ENCODE measurements around the gene CTDSPL. TPM values are rescaled to one million over a fixed set of nuclear protein-coding genes. Genes with fewer than 3 reads are reported as not detected.

The CTDSPL gene
- total RNA-seq, 1 experiment from 2014 or later, result 81.9 TPM

DNA sequence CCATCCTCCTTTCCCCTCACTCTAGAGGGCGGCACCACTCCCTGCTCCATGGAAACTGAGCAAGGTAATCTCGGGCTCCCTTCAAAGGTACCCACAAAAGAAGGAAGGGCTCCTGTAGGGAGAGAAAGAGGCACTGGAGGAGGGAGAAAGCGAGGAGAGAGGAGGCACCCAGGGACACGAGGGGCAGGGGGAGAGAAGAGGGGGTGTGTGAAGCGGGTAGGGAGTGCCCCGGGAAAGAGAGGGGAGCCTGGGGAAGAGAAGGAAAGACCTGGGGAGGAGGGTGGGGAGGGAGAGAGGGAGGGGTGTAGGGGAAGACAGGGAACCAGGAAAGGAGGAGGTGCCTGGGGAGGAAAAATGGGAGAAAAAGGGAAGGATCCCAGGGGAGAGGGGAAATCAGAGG is 129.4 kb downstream of the CTDSPL start:
- Mint-ChIP-seq H3K4me1 (ENCODE audit: low read depth, unreplicated experiment) (peaks cover 72% of the 10 kb centered on the region), H3K27me3 (ENCODE audit: unreplicated experiment) (no peaks in the 10 kb centered on the region), H3K9me3 (ENCODE audit: low read depth, unreplicated experiment) (no peaks in the 10 kb centered on the region), H3K27ac (ENCODE audit: unreplicated experiment) (peak overlapping the region; percentile 85), H3K36me3 (ENCODE audit: insufficient read depth, unreplicated experiment) (peaks cover 59% of the 10 kb centered on the region), H3K4me3 (ENCODE audit: low read depth, unreplicated experiment) (peak overlapping the region; percentile 87)
- no peak for TF ChIP-seq CTCF (IDR thresholded peaks at IDR 0.05; ENCODE audit: unreplicated experiment)
- DNase-seq, result no peak
- intact Hi-C loops (cut with micrococcal nuclease; ENCODE audit: unreplicated experiment), result no loop called here
- CTCF ChIA-PET, result interaction anchor here (0.5 to 1.8 kb wide), 6 partner anchors 10 to 505 kb away, joined by 3 to 12 read pairs (median 3); partner anchors contain the start of gene EXOG
- BruUV-seq (replicated peaks), result no TSS peak

GRCh38 chr3:37991823-37992222 is 130.1 kb downstream of the CTDSPL start:
- intact Hi-C loops (cut with micrococcal nuclease; ENCODE audit: unreplicated experiment), result no loop called here
- CTCF ChIA-PET, result interaction anchor here (1.2 to 1.8 kb wide), 2 partner anchors 12 to 17 kb away, joined by 4 to 7 read pairs; no protein-coding TSS in a partner anchor
- DNase-seq, result no peak
- no peaks in the 10 kb centered on the region for H3K27me3 Mint-ChIP-seq (ENCODE audit: unreplicated experiment)
- H3K27ac Mint-ChIP-seq (ENCODE audit: unreplicated experiment), result peak overlapping the region; percentile 85
- H3K9me3 Mint-ChIP-seq (ENCODE audit: low read depth, unreplicated experiment), result no peaks in the 10 kb centered on the region
- H3K4me3 Mint-ChIP-seq (ENCODE audit: low read depth, unreplicated experiment), result peak overlapping the region; percentile 87
- no peak for TF ChIP-seq CTCF (IDR thresholded peaks at IDR 0.05; ENCODE audit: unreplicated experiment)
- BruUV-seq (replicated peaks), result no TSS peak
- H3K4me1 Mint-ChIP-seq (ENCODE audit: low read depth, unreplicated experiment), result peaks cover 79% of the 10 kb centered on the region
- H3K36me3 Mint-ChIP-seq (ENCODE audit: insufficient read depth, unreplicated experiment), result peaks cover 60% of the 10 kb centered on the region

- peaks cover 80% of the 10 kb centered on the region for H3K4me1 Mint-ChIP-seq (ENCODE audit: low read depth, unreplicated experiment)
- intact Hi-C loops (cut with micrococcal nuclease; ENCODE audit: unreplicated experiment), result no loop called here
- DNase-seq, result peak; percentile 77
- CTCF ChIA-PET, result interaction anchor here (1.2 kb wide), 1 partner anchor 18 kb away, joined by 7 read pairs; no protein-coding TSS in a partner anchor
- TF ChIP-seq CTCF (IDR thresholded peaks at IDR 0.05; ENCODE audit: unreplicated experiment), result no peak
- H3K27me3 Mint-ChIP-seq (ENCODE audit: unreplicated experiment), result no peaks in the 10 kb centered on the region
- H3K4me3 Mint-ChIP-seq (ENCODE audit: low read depth, unreplicated experiment), result peak overlapping the region; percentile 87
- peaks cover 59% of the 10 kb centered on the region for H3K36me3 Mint-ChIP-seq (ENCODE audit: insufficient read depth, unreplicated experiment)
- TSS peak; percentile 97 for BruUV-seq (replicated peaks)
- H3K27ac Mint-ChIP-seq (ENCODE audit: unreplicated experiment), result peak overlapping the region; percentile 85
- H3K9me3 Mint-ChIP-seq (ENCODE audit: low read depth, unreplicated experiment), result no peaks in the 10 kb centered on the region
These were observed 130.8 kb downstream of the CTDSPL start for GRCh38 chr3:37992271-37993066.

DNA sequence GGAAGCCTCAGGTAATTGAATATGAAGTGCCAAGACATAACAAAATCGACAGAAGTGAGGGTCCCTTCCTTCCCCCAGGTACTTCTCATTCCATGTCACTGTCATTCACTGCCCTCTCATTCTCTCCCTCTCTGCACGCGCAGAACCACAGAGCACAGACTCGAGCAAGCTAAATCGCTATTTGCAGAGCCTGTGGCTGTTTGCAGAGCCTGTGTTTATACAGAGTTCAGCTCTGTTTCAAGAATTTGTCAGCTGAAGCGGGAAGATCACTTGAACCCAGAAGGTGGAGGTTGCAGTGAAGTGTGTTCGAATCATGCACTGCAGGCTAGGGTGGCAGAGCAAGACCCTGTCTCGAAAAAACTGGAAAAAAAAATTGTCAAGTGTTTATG is 131.4 kb downstream of the CTDSPL start:
- Mint-ChIP-seq H3K36me3 (ENCODE audit: insufficient read depth, unreplicated experiment) (peaks cover 56% of the 10 kb centered on the region), H3K9me3 (ENCODE audit: low read depth, unreplicated experiment) (no peaks in the 10 kb centered on the region), H3K27me3 (ENCODE audit: unreplicated experiment) (no peaks in the 10 kb centered on the region), H3K27ac (ENCODE audit: unreplicated experiment) (peak overlapping the region; percentile 85), H3K4me3 (ENCODE audit: low read depth, unreplicated experiment) (peak overlapping the region; percentile 87), H3K4me1 (ENCODE audit: low read depth, unreplicated experiment) (peaks cover 75% of the 10 kb centered on the region)
- CTCF ChIA-PET, result interaction anchor here (1.2 kb wide), 1 partner anchor 18 kb away, joined by 7 read pairs; no protein-coding TSS in a partner anchor
- intact Hi-C loops (cut with micrococcal nuclease; ENCODE audit: unreplicated experiment), result no loop called here
- BruUV-seq (replicated peaks), result TSS peak; percentile 49
- TF ChIP-seq CTCF (IDR thresholded peaks at IDR 0.05; ENCODE audit: unreplicated experiment), result no peak
- DNase-seq, result no peak
